Measurements from ENCODE around the gene FAM83G.
"Not testable (repeated sequence)": the region's sequence is repeated elsewhere in the genome, so short reads cannot be mapped to it uniquely, and the experiment has no call there.

DNA sequence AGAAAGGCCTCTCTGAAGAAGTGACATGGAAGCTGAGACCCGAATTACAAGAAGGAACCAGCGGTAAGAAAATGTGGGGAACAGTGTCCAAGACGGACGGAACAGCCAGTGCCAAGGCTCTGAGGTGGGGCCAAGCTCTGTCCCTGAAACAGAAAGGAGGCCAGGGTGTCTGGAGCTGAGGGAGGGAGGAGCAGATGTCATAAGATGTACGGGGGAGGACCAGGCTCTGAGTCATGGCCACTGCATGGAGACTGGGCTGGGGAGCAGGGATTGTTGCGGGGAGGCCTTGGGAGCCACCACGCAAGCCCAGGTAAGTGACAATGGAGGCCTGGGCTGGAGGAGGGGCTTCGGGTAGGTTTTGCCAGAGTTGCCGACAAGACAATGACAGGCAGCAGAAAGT is 40.1 kb upstream of the FAM83G start:
- TF ChIP-seq, protein P1, sequence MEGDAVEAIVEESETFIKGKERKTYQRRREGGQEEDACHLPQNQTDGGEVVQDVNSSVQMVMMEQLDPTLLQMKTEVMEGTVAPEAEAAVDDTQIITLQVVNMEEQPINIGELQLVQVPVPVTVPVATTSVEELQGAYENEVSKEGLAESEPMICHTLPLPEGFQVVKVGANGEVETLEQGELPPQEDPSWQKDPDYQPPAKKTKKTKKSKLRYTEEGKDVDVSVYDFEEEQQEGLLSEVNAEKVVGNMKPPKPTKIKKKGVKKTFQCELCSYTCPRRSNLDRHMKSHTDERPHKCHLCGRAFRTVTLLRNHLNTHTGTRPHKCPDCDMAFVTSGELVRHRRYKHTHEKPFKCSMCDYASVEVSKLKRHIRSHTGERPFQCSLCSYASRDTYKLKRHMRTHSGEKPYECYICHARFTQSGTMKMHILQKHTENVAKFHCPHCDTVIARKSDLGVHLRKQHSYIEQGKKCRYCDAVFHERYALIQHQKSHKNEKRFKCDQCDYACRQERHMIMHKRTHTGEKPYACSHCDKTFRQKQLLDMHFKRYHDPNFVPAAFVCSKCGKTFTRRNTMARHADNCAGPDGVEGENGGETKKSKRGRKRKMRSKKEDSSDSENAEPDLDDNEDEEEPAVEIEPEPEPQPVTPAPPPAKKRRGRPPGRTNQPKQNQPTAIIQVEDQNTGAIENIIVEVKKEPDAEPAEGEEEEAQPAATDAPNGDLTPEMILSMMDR (IDR thresholded peaks at IDR 0.05), result not testable (repeated sequence)
- TF ChIP-seq POLR2AphosphoS5 (IDR thresholded peaks at IDR 0.05; ENCODE audit: insufficient read depth in 1 of 2, low read depth in 1 of 2), result not testable (repeated sequence)
